B cell (primary cell): ENCODE results near the gene TMBIM4. TPM values are rescaled to one million over a fixed set of nuclear protein-coding genes. Genes with fewer than 3 reads are reported as not detected.

Experiments
- ATAC-seq: fragments of 200-7000 bp; cut with Tn5 transposase; one replicate; pipeline ENCODE4 v1.10.0; 2021; ENCODE audit warnings: low read depth, mild to moderate bottlenecking, moderate number of reproducible peaks, moderate library complexity
- CTCF ChIA-PET: fragments of 350-600 bp; sonication (Branson Sonifier 250); formaldehyde crosslinking; loops from one replicate; lab custom pipeline; 2021; ENCODE audit warnings: antibody characterized with exemption, inconsistent platforms; lab: Charles Lee
- POLR2A ChIA-PET: fragments of 350-600 bp; sonication (Branson Sonifier 250); formaldehyde crosslinking; loops from one replicate; lab custom pipeline; 2021; ENCODE audit warnings: antibody characterized with exemption; lab: Charles Lee
- DNase-seq: peaks from one replicate; pipeline ENCODE4 v3.0.0; 2013
- H2AFZ ChIP-seq: 2 replicates; pipeline ENCODE4 v1.6.1; 2012; ENCODE audit warnings: mild to moderate bottlenecking, low read depth, low read length; ENCODE audit not compliant: insufficient read depth, poor library complexity, severe bottlenecking
- H3K27ac ChIP-seq, 2 donors: 1 replicate in 1 of 2; 2 replicates in 1 of 2; pipeline ENCODE4 v1.5.1; 2012 to 2013; ENCODE audit warnings: low read length in 2 of 2, mild to moderate bottlenecking in 2 of 2, moderate library complexity in 1 of 2
- H3K27me3 ChIP-seq, 4 experiments: fragments of 200-600 bp in 1 of 4; sonication (generic) in 1 of 4; replicated peaks in 1 of 4; 1 replicate in 2 of 4; 2 replicates in 2 of 4; pipeline versions ENCODE4 v1.6.1 to v1.7.0; 2013 to 2016; ENCODE audit warnings: low read length in 3 of 4, mild to moderate bottlenecking in 2 of 4, mixed read lengths in 1 of 4, moderate library complexity in 1 of 4; ENCODE audit not compliant: insufficient read depth in 4 of 4, control insufficient read depth in 3 of 4; ENCODE audit errors: control extremely low read depth in 1 of 4
- H3K36me3 ChIP-seq, 2 experiments: replicated peaks in 1 of 2; 1 replicate in 1 of 2; 2 replicates in 1 of 2; pipeline versions ENCODE4 v1.6.1 to v1.7.1; 2013; ENCODE audit warnings: low read length in 1 of 2; ENCODE audit not compliant: insufficient read depth in 2 of 2, control insufficient read depth in 1 of 2; ENCODE audit errors: control extremely low read depth in 1 of 2, extremely low read depth in 1 of 2
- H3K4me1 ChIP-seq, 2 donors: fragments of 200-600 bp in 1 of 2; sonication (generic) in 1 of 2; 1 replicate in 1 of 2; 2 replicates in 1 of 2; pipeline versions ENCODE4 v1.5.1 to v1.6.1; 2013 to 2017; ENCODE audit warnings: low read length in 2 of 2; ENCODE audit not compliant: control insufficient read depth in 2 of 2, insufficient read depth in 2 of 2
- H3K4me2 ChIP-seq: replicated peaks from 2 replicates; pipeline ENCODE3; 2012; ENCODE audit warnings: mild to moderate bottlenecking, low read depth, low read length; ENCODE audit not compliant: poor library complexity, severe bottlenecking
- H3K4me3 ChIP-seq, 5 experiments: fragments of 200-600 bp in 1 of 5; sonication (generic) in 1 of 5; 1 replicate in 3 of 5; 2 replicates in 2 of 5; pipeline versions ENCODE4 v1.5.1 to v1.7.0; 2011 to 2016; ENCODE audit warnings: low read length in 4 of 5, mild to moderate bottlenecking in 4 of 5, low read depth in 2 of 5, control low read depth in 1 of 5, moderate library complexity in 1 of 5; ENCODE audit not compliant: insufficient read depth in 1 of 5; ENCODE audit errors: control extremely low read depth in 1 of 5, extremely low read depth in 1 of 5
- H3K79me2 ChIP-seq: fragments of 200-600 bp; sonication (generic); one replicate; pipeline ENCODE4 v1.6.0; 2016; ENCODE audit warnings: low read length; ENCODE audit not compliant: control insufficient read depth, insufficient read depth
- H3K9ac ChIP-seq: fragments of 200-600 bp; sonication (generic); 2 replicates; pipeline ENCODE4 v1.6.1; 2017; ENCODE audit warnings: mild to moderate bottlenecking, low read length, moderate library complexity
- H3K9me3 ChIP-seq, 3 donors: one replicate each; pipeline versions ENCODE4 v1.6.1 to v1.7.1; 2013; ENCODE audit warnings: low read length in 2 of 3; ENCODE audit not compliant: control insufficient read depth in 2 of 3, insufficient read depth in 1 of 3; ENCODE audit errors: control extremely low read depth in 1 of 3
- H4K20me1 ChIP-seq: 2 replicates; pipeline ENCODE4 v1.6.0; 2012; ENCODE audit warnings: mild to moderate bottlenecking, low read length; ENCODE audit not compliant: insufficient read depth, control insufficient read depth, poor library complexity, severe bottlenecking
- H3K27ac Mint-ChIP-seq: one replicate; pipeline ENCODE4 v1.8.0; 2021; ENCODE audit warnings: mixed read lengths
- H3K27me3 Mint-ChIP-seq: one replicate; pipeline ENCODE4 v1.8.0; 2021; ENCODE audit warnings: mixed read lengths
- H3K4me1 Mint-ChIP-seq: one replicate; pipeline ENCODE4 v1.8.0; 2021; ENCODE audit warnings: mixed read lengths
- H3K4me3 Mint-ChIP-seq: one replicate; pipeline ENCODE4 v1.8.0; 2021; ENCODE audit warnings: mixed read lengths
- H3K9me3 Mint-ChIP-seq: one replicate; pipeline ENCODE4 v1.8.0; 2022; ENCODE audit warnings: mixed read lengths; ENCODE audit not compliant: insufficient read depth
- CTCF ChIP-seq: fragments of 200-600 bp; IDR thresholded peaks from one replicate; pipeline ENCODE4 v1.8.0; 2022; ENCODE audit warnings: antibody characterized with exemption, mild to moderate bottlenecking
- EZH2 ChIP-seq: IDR thresholded peaks from 2 replicates; pipeline ENCODE4 v1.6.1; 2012; ENCODE audit warnings: borderline replicate concordance, low read depth, mild to moderate bottlenecking, moderate library complexity, low read length; ENCODE audit not compliant: insufficient read depth, poor library complexity, severe bottlenecking
- WGBS: methylation state at CpG from one replicate; pipeline ENCODE4 v1.1.5; 2013; ENCODE audit warnings: missing lambda C conversion rate; ENCODE audit not compliant: insufficient coverage; 5-methylcytosine and 5-hydroxymethylcytosine counted together
- intact Hi-C: fragments of 100-400 bp; cut with micrococcal nuclease; formaldehyde crosslinking; loops from one replicate; pipeline ENCODE4 v1.10.0; 2022
- polyA plus RNA-seq: library from polyadenylated mRNA; depleted of rRNA; stranded (reverse); fragments of >200 nt; gene quantifications from 2 replicates; pipeline ENCODE4 v1.2.3, GENCODE V29; 2012
- total RNA-seq, 2 donors: library from RNA; stranded (reverse); fragments of 120-200 nt in 1 of 2; gene quantifications; 1 replicate in 1 of 2; 2 replicates in 1 of 2; pipeline versions ENCODE4 v1.2.3 to v1.2.4, GENCODE V29; 2013 to 2022

Gene TMBIM4
- total and polyA plus RNA-seq, 2 donors (not counting 1 experiment from before 2014, with no cell fraction given), result 85.1 to 88.1 TPM

GRCh38 chr12:66103016-66103913, 66.5 kb downstream of the TMBIM4 start:
- Mint-ChIP-seq H3K27ac (no peak overlapping the region), H3K4me1 (peaks cover 2% of the 10 kb centered on the region), H3K9me3 (no peaks in the 10 kb centered on the region), H3K27me3 (peaks cover 47% of the 10 kb centered on the region), H3K4me3 (no peak overlapping the region)
- Histone ChIP-seq H3K79me2 (no peaks in the 10 kb centered on the region), H3K9ac (no peak overlapping the region), H3K4me1 (no peaks in the 10 kb centered on the region), H2AFZ (no peak overlapping the region), H3K36me3 (no peaks in the 10 kb centered on the region), H3K4me3 (no peak overlapping the region), H4K20me1 (no peaks in the 10 kb centered on the region), H3K27me3 (peaks cover 0 to 8% (median 2%) of the 10 kb centered on the region in 4 experiments), H3K4me2 (no peak overlapping the region), H3K9me3 (peaks cover 0 to 9% (median 2%) of the 10 kb centered on the region in 3 donors), H3K27ac (no peak overlapping the region)
- ATAC-seq (no peak), DNase-seq (no peak)
- TF ChIP-seq CTCF (peak; percentile 16), EZH2 (no peak)
- intact Hi-C loops, result no loop called here
- 92% methylated on average over 3 of the region's 3 CpGs for WGBS
- ChIA-PET CTCF (interaction anchor here (0.6 kb wide), 1 partner anchor 1896 kb away, joined by 5 read pairs; no protein-coding TSS in a partner anchor), POLR2A (no interaction called here)
